Superior temporal gyrus (tissue), 1 donor: ENCODE results near the gene IRF3.
"Not testable (repeated sequence)": the region's sequence is repeated elsewhere in the genome, so short reads cannot be mapped to it uniquely, and the experiment has no call there.

Experiments used
- DNase-seq: peaks from one replicate; pipeline ENCODE4 v3.0.0-alpha.2; 2016; ENCODE audit errors: extremely low spot score

The IRF3 gene

GRCh38 chr19:49646586-49646985 is 19.1 kb downstream of the IRF3 start:
- no peak for DNase-seq

DNA sequence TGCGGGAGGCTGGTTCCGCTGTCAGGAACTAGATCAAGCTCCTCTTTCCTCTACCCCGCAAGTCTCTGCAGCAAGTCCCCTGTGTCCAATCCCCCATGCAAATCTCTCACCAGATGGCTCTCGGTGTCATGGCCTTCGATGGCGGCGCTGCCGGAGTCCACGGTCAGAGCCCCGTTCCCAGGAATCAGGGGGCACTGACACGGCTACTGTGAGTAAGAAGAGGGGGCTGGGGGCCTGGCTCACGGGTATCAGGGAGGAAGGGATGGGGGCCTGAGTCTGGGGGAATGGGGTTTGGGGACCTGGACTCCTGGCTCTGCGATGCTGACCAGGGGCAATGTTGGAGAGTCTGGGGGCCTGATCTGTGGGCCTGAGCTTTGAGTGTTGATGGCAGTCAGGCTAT is 19.7 kb downstream of the IRF3 start:
- no peak for DNase-seq

DNA sequence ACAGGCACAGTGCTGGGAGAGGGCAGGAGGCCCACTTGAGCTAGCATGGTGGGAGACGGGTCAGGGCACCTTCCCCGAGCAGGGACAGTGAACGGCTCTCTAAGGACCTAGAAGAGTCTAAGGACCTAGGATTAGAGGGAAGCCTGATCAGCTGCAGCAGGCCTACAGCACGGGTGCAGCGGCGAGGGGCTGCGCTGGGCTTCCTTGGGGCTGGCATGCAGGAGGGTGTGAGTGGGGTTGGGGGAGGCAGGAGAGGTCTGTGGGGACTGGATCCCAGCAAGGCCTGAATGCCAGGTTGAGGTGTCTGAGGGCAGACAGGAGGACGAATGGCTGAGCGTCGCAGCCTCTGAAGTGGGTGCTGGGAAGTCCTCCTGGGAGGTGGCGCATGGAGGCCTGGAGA is 20.1 kb downstream of the IRF3 start:
- DNase-seq, result no peak

GRCh38 chr19:49643466-49643865 is 22.2 kb downstream of the IRF3 start:
- no peak for DNase-seq

DNA sequence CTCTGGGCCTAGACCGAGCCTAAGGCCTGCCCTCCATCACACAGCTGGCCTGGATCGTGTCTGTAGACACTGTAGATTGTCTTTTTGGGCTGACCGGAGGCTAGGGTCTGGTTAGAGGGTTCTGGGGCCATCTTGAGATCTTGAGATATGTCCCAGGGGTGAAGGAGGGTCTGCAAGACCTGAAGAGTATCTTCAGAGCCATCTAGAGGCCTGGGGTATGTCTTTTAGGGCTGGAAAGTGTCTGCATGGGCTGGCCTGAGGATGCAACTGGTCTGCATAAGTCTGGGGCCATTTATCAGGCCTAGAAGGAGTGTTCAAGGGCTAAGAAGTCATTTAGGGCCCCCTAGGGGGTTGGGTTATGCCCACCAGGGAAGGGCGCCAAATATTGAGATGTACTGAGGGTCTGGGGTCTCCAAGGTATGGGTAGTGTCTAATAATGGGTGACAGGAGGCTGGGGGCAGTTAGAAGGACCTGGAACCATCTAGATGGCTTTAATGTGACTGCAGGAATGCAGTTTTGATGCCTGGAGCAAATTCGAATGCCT is 23.1 kb downstream of the IRF3 start:
- DNase-seq, result no peak

- DNase-seq, result peak; percentile 99
These were observed 23.8 kb downstream of the IRF3 start, which contains the start of gene SCAF1 for GRCh38 chr19:49641688-49642491. Gene SCAF1 (plus strand): TSS chr19:49642209. CDS start chr19:49645027, 2,818 bp downstream.

DNA sequence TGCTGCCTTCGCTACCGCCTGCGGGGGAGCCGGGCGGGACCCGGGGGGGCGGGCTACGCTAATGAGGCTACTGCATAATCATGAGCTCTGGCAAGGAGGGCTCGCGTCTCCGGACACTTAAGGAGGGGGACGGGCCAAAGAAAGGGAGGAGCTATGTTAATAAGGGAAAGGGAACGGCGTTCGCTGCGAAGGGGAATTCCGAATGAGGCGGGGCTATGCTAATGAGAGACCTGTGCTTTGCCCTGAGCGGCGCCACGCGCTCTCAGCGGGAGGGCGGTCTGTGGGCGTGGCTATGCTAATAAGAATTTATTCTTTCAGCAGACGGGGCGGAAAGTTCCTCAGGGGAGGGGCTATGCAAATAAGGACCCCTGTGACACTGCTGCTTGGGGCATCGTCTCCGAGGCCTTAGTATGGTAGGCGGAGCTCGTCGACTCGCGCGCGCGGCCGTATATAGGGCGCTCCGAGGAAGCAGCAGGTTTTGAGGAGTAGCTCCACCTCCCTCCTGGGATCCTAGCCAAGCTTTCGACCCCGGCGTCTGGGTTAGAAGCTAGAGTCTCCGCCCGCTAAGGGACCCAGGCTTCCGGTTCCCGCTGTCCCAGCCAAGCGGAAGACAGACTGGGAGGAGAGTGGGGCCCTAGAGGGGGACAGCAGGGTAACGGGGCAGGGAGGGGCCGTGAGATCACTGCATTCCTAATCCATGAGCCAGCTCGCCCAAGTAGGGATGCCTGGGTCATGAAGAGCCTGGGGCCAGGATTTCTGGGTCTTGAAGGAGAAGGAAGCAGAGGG is 25.4 kb downstream of the IRF3 start, which contains the start of gene RRAS:
Gene RRAS, minus strand, starts transcription at position 31 of the 786 bp plus-strand sequence. CDS start 45 bp downstream, outside the sequence.
- DNase-seq, result peak; percentile 100

GRCh38 chr19:49639401-49640112 is 26.1 kb downstream of the IRF3 start:
- DNase-seq, result no peak

DNA sequence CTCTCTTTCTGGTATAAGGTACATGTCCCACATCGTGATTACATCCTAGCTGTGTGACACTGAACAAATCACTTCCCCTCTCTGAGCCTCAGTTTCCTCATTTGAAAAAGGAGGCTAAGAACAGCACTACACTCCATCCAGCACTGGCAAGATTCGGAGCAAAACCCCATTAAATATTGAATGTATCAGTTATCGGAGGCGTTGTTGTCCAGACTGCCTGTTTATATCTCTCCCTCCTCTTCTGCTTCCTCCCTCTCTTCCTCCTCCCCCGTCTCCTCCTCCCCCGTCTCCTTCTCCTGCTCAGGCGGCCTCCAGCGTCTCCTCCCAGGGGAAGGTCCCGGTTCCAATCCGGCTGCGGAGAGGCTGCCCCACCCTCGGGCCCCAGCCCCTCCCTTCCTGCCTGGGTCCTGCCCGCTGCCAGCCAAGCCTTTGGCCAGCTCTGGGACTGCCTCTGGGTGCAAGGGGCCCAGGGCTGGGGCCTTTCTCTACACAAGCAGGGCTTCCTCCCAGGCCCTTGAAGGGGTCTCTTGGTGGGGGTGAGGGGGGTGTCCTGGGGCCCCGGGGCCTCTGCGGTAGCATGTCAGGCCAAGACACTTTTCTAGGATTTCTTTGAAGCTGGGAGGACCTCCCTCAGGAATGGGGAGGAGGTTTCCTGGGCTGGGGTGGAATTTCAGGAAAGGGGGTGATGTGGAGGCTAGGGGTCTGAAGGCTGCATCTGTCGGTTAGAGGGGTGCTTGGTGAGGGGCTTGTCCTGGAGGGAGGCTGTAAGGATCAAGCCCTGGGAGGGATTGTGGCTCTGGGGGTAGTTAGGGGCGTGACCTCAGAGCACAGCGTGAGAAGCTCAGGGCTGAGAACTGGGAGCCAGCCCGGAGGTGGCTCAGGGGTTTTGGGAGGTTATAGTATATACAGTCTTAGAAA is 27.6 kb downstream of the IRF3 start:
- DNase-seq, result no peak

- DNase-seq, result no peak
These were observed 29.3 kb downstream of the IRF3 start for GRCh38 chr19:49636233-49636932.

DNA sequence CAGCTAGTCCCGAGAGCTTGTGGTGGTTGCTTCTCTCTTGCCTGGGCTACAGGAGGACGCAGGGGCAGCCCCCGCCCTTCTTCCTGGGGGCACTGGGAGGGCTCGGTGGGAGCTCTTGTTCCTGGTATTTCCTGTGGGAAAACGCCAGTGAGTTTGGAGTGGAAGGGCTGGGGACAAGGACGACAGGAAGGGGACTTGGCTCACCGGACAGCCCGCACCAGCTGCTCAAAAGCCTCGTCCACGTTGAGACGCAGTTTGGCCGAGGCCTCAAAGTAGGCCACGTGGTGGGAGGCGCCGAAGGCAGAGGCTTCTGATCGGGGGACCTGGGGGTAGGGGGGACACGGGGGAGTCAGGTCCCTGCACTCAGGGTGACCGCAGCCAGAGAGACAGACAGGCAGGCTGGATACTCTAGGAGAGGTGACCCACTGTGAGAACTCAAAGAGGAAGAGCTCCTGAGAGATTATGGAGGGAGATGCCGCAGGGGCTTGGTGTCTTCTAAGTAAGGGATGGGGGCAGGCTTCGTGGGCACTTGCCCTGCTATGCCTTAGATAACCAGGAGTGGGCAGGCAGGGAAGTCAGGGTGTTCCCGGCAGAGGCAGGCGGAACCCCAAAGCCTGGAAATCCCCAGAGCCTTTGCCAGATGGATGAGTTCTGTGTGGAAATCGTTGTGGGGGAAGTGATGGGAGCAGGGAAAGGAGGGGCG is 30.0 kb downstream of the IRF3 start:
- peak; percentile 11 for DNase-seq

DNA sequence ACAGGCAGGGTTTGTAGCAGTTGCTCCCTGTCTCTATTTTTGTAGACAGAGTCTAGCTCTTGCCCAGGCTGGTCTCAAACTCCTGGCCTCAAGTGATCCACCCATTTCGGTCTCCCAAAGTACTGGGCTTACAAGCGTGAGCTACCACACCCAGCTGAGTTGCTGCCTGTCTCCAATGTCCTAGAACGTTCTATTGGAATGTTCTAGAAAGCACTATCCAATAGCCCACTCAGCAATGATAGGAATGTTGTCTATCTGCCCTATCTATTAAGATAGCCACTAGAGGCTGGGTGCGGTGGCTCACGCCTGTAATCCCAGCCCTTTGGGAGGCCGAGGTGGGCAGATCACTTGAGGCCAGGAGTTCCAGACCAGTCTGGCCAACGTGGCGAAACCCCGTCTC is 32.4 kb downstream of the IRF3 start:
- DNase-seq, result not testable (repeated sequence)

DNA sequence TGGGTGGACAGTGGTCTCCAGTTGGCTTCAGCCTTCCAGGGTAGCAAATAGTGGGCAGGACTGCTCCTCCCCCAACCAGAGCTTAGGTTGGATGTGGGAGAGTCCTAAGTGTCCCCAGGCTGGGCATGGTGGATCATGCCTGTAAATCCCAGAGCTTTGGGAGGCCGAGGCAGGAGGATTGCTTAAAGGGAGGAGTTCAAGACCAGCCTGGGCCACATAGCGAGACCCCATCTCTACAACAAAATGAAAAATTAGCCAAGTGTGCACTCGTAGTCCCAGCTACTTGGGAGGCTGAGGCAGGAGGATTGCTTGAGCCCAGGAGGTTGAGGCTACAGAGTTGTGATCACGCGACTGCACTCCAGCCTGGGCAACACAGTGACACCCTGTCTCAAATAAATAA is 33.1 kb downstream of the IRF3 start:
- no peak for DNase-seq

- DNase-seq, result no peak
These were observed 34.0 kb downstream of the IRF3 start for GRCh38 chr19:49631610-49632192.

DNA sequence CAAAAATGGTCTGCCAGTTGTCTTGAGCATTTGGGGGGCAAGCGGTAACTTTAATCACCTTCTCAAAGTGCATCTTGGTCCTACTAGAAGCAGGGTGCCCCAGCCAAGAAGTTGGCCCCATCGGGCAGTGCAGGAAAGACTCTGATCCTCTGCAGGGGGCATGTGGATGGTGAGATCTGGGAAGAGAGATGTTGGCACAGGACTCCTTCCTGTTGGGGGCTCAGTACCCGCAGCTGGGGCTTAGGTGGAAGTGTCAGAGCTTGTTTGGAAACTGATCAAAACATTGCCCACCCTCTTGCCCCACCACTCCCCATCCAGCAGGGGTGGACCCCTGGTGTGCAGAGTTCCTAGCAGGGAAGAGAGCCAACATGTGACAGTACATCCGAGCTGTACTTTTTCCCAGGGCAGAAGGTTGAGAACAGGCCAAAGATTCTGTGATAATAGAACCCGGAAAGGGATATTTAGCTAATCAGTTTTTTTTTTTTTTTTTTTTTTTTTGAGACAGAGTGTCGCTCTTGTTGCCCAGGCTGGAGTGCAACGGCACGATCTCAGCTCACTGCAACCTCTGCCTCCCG is 34.6 kb downstream of the IRF3 start:
- DNase-seq, result no peak

- no peak for DNase-seq
These were observed 36.0 kb downstream of the IRF3 start for GRCh38 chr19:49629659-49630058.

DNA sequence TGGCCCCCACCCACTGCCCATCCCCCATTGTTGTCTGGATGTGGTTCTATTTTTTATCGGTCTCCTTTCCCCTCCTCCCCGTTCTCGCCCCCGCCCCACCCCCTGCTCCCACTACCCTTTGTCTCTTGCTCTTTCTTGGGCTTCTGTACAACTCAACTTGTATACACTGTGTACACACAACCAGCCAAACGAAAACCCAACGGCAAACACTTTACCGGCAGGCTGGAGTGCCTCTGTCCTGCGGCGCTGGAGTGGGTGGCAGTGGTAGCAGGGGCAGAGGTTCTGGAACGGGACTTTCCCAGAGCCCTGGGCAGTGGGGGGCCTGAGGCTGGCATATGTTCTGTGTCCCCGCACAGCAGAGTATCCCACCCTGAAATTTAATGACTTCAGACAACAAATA is 39.4 kb downstream of the IRF3 start:
- no peak for DNase-seq

DNA sequence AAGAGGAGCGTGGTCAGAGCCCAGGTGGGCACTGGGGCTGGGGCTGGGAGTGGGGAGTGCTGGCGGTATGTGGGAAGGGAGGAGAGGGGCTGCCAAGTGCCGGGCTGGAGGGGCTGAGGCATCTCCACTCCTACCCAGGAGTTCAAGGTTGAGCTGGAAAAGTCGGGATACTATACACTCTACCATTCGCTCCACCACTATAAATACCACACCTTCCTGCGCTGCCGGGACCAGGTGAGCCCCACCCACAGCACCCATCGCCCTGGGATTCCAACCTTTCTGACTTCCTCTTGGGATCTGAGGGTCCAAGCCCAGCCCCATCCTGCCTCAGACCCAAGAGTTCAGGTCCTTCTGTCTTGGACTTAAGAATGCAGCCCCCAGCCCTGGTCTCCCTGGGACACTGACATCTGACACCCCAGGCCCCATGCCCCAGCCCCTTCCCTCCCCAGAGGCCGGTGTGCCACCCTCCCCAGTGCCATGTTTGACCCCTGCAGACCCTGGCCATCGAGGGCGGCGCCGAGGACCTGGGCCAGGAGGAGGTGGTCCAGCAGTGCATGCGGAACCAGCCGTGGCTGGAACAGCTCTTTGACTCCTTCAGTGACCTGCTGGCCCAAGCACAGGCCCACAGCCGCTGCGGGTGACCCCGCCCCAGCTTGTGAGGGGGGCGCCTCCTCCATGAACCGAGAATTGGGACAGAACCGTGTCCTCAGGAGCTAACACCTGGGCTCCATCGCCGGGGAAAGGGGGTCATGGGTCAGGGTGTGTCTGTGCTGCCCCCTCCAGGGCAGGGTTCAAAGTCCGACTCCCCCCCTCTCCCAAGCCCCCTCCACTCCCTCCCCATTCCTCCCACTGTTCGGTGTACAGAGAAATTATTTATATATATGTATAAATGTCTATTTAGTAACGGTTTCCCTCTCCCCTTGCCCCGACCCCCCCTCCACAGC is 40.4 kb downstream of the IRF3 start:
- DNase-seq, result no peak
